SU-DHL-6 (cell line): ENCODE data around the gene TMEM108.

Source experiments
- H2AFZ ChIP-seq: fragments of 200-600 bp; sonication (generic); 2 replicates; pipeline ENCODE4 v1.6.1; 2014; ENCODE audit warnings: low read depth, mild to moderate bottlenecking, moderate library complexity, mixed read lengths, antibody characterized with exemption, low read length; ENCODE audit not compliant: severe bottlenecking
- H3F3A ChIP-seq: fragments of 200-600 bp; shearing (Covaris generic); 2 replicates; pipeline ENCODE4 v1.6.0; 2016; ENCODE audit warnings: antibody characterized with exemption, mild to moderate bottlenecking; ENCODE audit not compliant: insufficient read depth
- H3K27ac ChIP-seq: fragments of 200-600 bp; sonication (generic); 2 replicates; pipeline ENCODE4 v1.5.1; 2016; ENCODE audit warnings: low read depth, mild to moderate bottlenecking, low read length, moderate library complexity, mixed read lengths
- H3K27me3 ChIP-seq: fragments of 200-600 bp; sonication (generic), shearing (Covaris generic); 2 replicates; pipeline ENCODE4 v1.6.0; 2014; ENCODE audit warnings: mild to moderate bottlenecking, low read length
- H3K36me3 ChIP-seq: fragments of 200-600 bp; sonication (generic); 2 replicates; pipeline ENCODE4 v1.6.1; 2014; ENCODE audit warnings: mild to moderate bottlenecking, low read length, mixed read lengths
- H3K4me2 ChIP-seq: fragments of 300-600, 200-600 bp; shearing (Covaris generic), sonication (generic); 2 replicates; pipeline ENCODE4 v1.6.0; 2014; ENCODE audit warnings: low read length, low read depth, mild to moderate bottlenecking; ENCODE audit not compliant: poor library complexity, severe bottlenecking
- H3K4me3 ChIP-seq: fragments of 200-600 bp; sonication (generic); 2 replicates; pipeline ENCODE4 v1.5.1; 2014; ENCODE audit warnings: antibody characterized with exemption, low read length, mild to moderate bottlenecking, mixed read lengths; ENCODE audit not compliant: insufficient read depth, poor library complexity, severe bottlenecking
- H3K79me2 ChIP-seq: fragments of 200-600 bp; sonication (generic); 2 replicates; pipeline ENCODE4 v1.6.1; 2014; ENCODE audit warnings: mild to moderate bottlenecking, low read length, moderate library complexity; ENCODE audit not compliant: insufficient read depth
- H3K9ac ChIP-seq: fragments of 200-600 bp; sonication (generic); 2 replicates; pipeline ENCODE4 v1.7.0; 2014; ENCODE audit warnings: mild to moderate bottlenecking, low read length
- H3K9me2 ChIP-seq: fragments of 200-600 bp; sonication (generic); replicated peaks from 2 replicates; pipeline ENCODE4 v1.6.1; 2014; ENCODE audit warnings: low read length; ENCODE audit not compliant: insufficient read depth
- H3K9me3 ChIP-seq: fragments of 200-600 bp; sonication (generic); 2 replicates; pipeline ENCODE4 v1.6.1; 2014; ENCODE audit warnings: low read length, mixed read lengths; ENCODE audit not compliant: insufficient read depth
- H4K20me1 ChIP-seq: fragments of 200-600 bp; sonication (generic); 2 replicates; pipeline ENCODE4 v1.6.1; 2014; ENCODE audit warnings: low read depth, mild to moderate bottlenecking, antibody characterized with exemption, low read length, moderate library complexity, mixed read lengths
- CTCF ChIP-seq: fragments of 200-600 bp; sonication (generic); IDR thresholded peaks from one replicate; pipeline ENCODE4 v1.5.1; 2017; ENCODE audit warnings: antibody characterized with exemption, mild to moderate bottlenecking, low read length, moderate library complexity; ENCODE audit not compliant: insufficient read depth, poor library complexity, severe bottlenecking
- EZH2phosphoT487 ChIP-seq: fragments of 200-600 bp; sonication (generic), shearing (Covaris generic); conservative IDR thresholded peaks from 2 replicates; pipeline ENCODE4 v1.6.1; 2018; ENCODE audit warnings: mild to moderate bottlenecking, antibody characterized with exemption, low read length, moderate library complexity, mixed read lengths

The TMEM108 gene

GRCh38 chr3:133380481-133381225 lies 342.5 kb downstream of the TMEM108 start:
- Histone ChIP-seq H3K79me2 (no peaks in the 10 kb centered on the region), H2AFZ (no peak overlapping the region), H3K9me3 (no peaks in the 10 kb centered on the region)

GRCh38 chr3:133381346-133382109 lies 343.3 kb downstream of the TMEM108 start:
- Histone ChIP-seq H3K9ac (no peak overlapping the region), H3K36me3 (no peaks in the 10 kb centered on the region), H3K27ac (no peak overlapping the region), H3F3A (no peaks in the 10 kb centered on the region), H3K79me2 (no peaks in the 10 kb centered on the region), H3K9me3 (no peaks in the 10 kb centered on the region), H4K20me1 (no peaks in the 10 kb centered on the region), H2AFZ (no peak overlapping the region), H3K27me3 (no peaks in the 10 kb centered on the region), H3K4me3 (no peak overlapping the region), H3K9me2 (no peaks in the 10 kb centered on the region), H3K4me2 (no peak overlapping the region)
- TF ChIP-seq EZH2phosphoT487 (no peak), CTCF (no peak)

More at GRCh38 chr3:133380481-133381225, 342.5 kb downstream of the TMEM108 start:
- H3K9ac ChIP-seq: no peak overlapping the region
- no peaks in the 10 kb centered on the region for H3K27me3 ChIP-seq
- no peaks in the 10 kb centered on the region for H3K9me2 ChIP-seq
- H3K4me2 ChIP-seq: no peak overlapping the region
- TF ChIP-seq CTCF: no peak
- TF ChIP-seq EZH2phosphoT487: no peak
- H3F3A ChIP-seq: no peaks in the 10 kb centered on the region
- H4K20me1 ChIP-seq: no peaks in the 10 kb centered on the region
- no peak overlapping the region for H3K4me3 ChIP-seq
- no peak overlapping the region for H3K27ac ChIP-seq
- H3K36me3 ChIP-seq: no peaks in the 10 kb centered on the region

DNA sequence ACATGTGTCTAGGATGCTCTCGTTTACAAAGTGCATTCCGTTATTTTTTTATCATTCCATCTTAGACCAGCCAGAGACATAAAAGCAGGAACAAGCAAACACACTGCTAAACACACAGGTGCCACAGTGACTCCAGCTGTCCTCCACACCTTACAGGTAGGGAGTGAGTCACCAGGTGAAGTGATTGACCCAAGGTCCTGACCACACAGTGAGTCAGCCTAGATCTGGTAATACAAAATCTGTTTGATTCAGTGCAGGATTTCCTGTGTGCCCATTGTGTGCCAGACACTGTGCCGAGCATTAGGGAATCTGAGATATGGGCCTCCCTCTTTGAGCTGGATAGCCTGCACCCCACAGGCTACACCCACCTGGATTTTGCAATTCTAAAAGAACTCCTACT lies 345.0 kb downstream of the TMEM108 start:
- H3K4me2 ChIP-seq: no peak overlapping the region
- TF ChIP-seq EZH2phosphoT487 (no peak), CTCF (no peak)
- H3K4me3 ChIP-seq: no peak overlapping the region

More for the DNA sequence above, 345.0 kb downstream of the TMEM108 start:
- Histone ChIP-seq H3K9me2 (no peaks in the 10 kb centered on the region), H3K27me3 (no peaks in the 10 kb centered on the region), H3K27ac (no peak overlapping the region), H3K36me3 (no peaks in the 10 kb centered on the region), H3F3A (no peaks in the 10 kb centered on the region), H4K20me1 (no peaks in the 10 kb centered on the region), H3K79me2 (no peaks in the 10 kb centered on the region), H3K9ac (no peak overlapping the region), H3K9me3 (no peaks in the 10 kb centered on the region), H2AFZ (no peak overlapping the region)
